Neural progenitor cell (in vitro differentiated cells): ENCODE results near the gene MUC12. TPM values are rescaled to one million over a fixed set of nuclear protein-coding genes. Genes with fewer than 3 reads are reported as not detected.

Experiments used
- DNase-seq: peaks from one replicate; pipeline ENCODE4 v3.0.0-alpha.2; 2016; ENCODE audit warnings: low spot score
- H2AFZ ChIP-seq: fragments of 200-600 bp; sonication (generic); replicated peaks from 2 replicates; pipeline ENCODE4 v1.6.1; 2016; ENCODE audit warnings: antibody characterized with exemption
- H3F3A ChIP-seq: fragments of 200-600 bp; sonication (generic); 2 replicates; pipeline ENCODE4 v1.6.1; 2016; ENCODE audit warnings: antibody characterized with exemption, low read depth
- H3K27ac ChIP-seq: fragments of 200-600 bp; sonication (generic); 2 replicates; pipeline ENCODE4 v1.5.1; 2016; ENCODE audit warnings: mild to moderate bottlenecking
- H3K27me3 ChIP-seq: fragments of 200-600 bp; sonication (generic); 2 replicates; pipeline ENCODE4 v1.6.1; 2016; ENCODE audit warnings: mild to moderate bottlenecking, moderate library complexity
- H3K36me3 ChIP-seq: fragments of 200-600 bp; sonication (generic); 2 replicates; pipeline ENCODE4 v1.5.1; 2016
- H3K4me1 ChIP-seq: fragments of 200-600 bp; sonication (generic); 2 replicates; pipeline ENCODE4 v1.6.1; 2016; ENCODE audit warnings: mixed run types
- H3K4me2 ChIP-seq: fragments of 200-600 bp; sonication (generic); 2 replicates; pipeline ENCODE4 v1.6.1; 2016
- H3K4me3 ChIP-seq: fragments of 200-600 bp; sonication (generic); 2 replicates; pipeline ENCODE4 v1.5.1; 2016
- H3K79me2 ChIP-seq: fragments of 200-600 bp; sonication (generic); 2 replicates; pipeline ENCODE4 v1.6.1; 2016; ENCODE audit warnings: low read depth
- H3K9ac ChIP-seq: fragments of 200-600 bp; sonication (generic); 2 replicates; pipeline ENCODE4 v1.6.1; 2016
- H3K9me3 ChIP-seq: fragments of 200-600 bp; sonication (generic); 2 replicates; pipeline ENCODE4 v1.5.1; 2016; ENCODE audit warnings: low read depth
- H4K20me1 ChIP-seq: fragments of 200-600 bp; sonication (generic); 2 replicates; pipeline ENCODE4 v1.6.1; 2016; ENCODE audit warnings: low read depth
- H3K27ac Mint-ChIP-seq: 3 replicates; pipeline ENCODE4 v1.8.0; 2021; ENCODE audit warnings: mixed read lengths
- H3K27me3 Mint-ChIP-seq: 2 replicates; pipeline ENCODE4 v1.8.0; 2022; ENCODE audit warnings: low read depth, mild to moderate bottlenecking, inconsistent platforms, moderate library complexity, mixed read lengths; ENCODE audit not compliant: insufficient read depth
- H3K36me3 Mint-ChIP-seq: 3 replicates; pipeline ENCODE4 v1.8.0; 2021; ENCODE audit warnings: mixed read lengths
- H3K4me1 Mint-ChIP-seq: 3 replicates; pipeline ENCODE4 v1.8.0; 2021; ENCODE audit warnings: mixed read lengths
- H3K4me3 Mint-ChIP-seq: 3 replicates; pipeline ENCODE4 v1.8.0; 2021; ENCODE audit warnings: mild to moderate bottlenecking, moderate library complexity, mixed read lengths
- H3K9me3 Mint-ChIP-seq: 3 replicates; pipeline ENCODE4 v1.8.0; 2020; ENCODE audit warnings: mixed read lengths
- EZH2 ChIP-seq: fragments of 200-600 bp; sonication (generic); IDR thresholded peaks from 2 replicates; pipeline ENCODE4 v1.6.1; 2017; ENCODE audit warnings: antibody characterized with exemption, mild to moderate bottlenecking, moderate library complexity
- EZH2phosphoT487 ChIP-seq: fragments of 200-600 bp; sonication (generic); IDR thresholded peaks from 2 replicates; pipeline ENCODE4 v1.6.1; 2017; ENCODE audit warnings: antibody characterized with exemption
- total RNA-seq: library from RNA; depleted of rRNA; stranded (reverse); fragments of >200 nt; gene quantifications from 2 replicates; pipeline ENCODE4 v1.2.3, GENCODE V29; 2015; ENCODE audit warnings: low replicate concordance
- TF ChIP-seq, protein P1 (sequence below): fragments of 200-600 bp; sonication (generic); IDR thresholded peaks from 2 replicates; pipeline ENCODE4 v1.5.1; 2017; ENCODE audit warnings: antibody characterized with exemption, mild to moderate bottlenecking

Gene MUC12
- total RNA-seq, 1 donor from 2014 or later: not detected

DNA sequence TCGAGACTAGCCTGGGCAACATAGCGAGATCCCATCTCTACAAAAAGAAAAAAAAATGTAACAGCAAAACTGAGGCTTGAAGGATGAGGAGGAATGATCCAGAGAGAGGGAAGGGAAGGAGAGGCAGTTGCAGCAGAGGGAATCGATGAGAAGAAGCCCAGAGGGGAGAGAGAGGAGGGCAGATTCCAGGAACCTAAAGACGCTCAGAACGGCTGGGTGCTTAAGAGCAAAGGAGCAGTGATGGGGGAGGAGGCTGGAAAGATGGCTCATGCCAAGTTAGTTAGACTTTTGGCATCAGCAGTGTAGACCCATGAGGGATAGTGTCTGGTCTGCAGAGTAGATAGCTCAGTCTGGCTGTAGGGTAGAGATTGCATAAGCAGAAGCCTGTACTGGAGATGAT lies 40.3 kb downstream of the MUC12 start:
- no peak for DNase-seq
- H3K9me3 Mint-ChIP-seq: no peaks in the 10 kb centered on the region
- Histone ChIP-seq H2AFZ (no peak overlapping the region), H3K4me2 (no peak overlapping the region), H3K9me3 (no peaks in the 10 kb centered on the region), H3K36me3 (no peaks in the 10 kb centered on the region), H3K4me1 (no peaks in the 10 kb centered on the region), H3K4me3 (no peak overlapping the region), H4K20me1 (no peaks in the 10 kb centered on the region), H3K27me3 (no peaks in the 10 kb centered on the region), H3K79me2 (no peaks in the 10 kb centered on the region), H3K9ac (no peak overlapping the region), H3K27ac (no peak overlapping the region), H3F3A (no peaks in the 10 kb centered on the region)
- peaks cover 3% of the 10 kb centered on the region for H3K36me3 Mint-ChIP-seq
- peak overlapping the region; percentile 22 for H3K27ac Mint-ChIP-seq
- TF ChIP-seq EZH2phosphoT487 (no peak), EZH2 (no peak)
- TF ChIP-seq, protein P1, sequence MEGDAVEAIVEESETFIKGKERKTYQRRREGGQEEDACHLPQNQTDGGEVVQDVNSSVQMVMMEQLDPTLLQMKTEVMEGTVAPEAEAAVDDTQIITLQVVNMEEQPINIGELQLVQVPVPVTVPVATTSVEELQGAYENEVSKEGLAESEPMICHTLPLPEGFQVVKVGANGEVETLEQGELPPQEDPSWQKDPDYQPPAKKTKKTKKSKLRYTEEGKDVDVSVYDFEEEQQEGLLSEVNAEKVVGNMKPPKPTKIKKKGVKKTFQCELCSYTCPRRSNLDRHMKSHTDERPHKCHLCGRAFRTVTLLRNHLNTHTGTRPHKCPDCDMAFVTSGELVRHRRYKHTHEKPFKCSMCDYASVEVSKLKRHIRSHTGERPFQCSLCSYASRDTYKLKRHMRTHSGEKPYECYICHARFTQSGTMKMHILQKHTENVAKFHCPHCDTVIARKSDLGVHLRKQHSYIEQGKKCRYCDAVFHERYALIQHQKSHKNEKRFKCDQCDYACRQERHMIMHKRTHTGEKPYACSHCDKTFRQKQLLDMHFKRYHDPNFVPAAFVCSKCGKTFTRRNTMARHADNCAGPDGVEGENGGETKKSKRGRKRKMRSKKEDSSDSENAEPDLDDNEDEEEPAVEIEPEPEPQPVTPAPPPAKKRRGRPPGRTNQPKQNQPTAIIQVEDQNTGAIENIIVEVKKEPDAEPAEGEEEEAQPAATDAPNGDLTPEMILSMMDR: no peak
- H3K27me3 Mint-ChIP-seq: peaks cover 7% of the 10 kb centered on the region
- peaks cover 2% of the 10 kb centered on the region for H3K4me1 Mint-ChIP-seq
- H3K4me3 Mint-ChIP-seq: no peak overlapping the region

- no peak overlapping the region for H3K4me3 ChIP-seq
- no peaks in the 10 kb centered on the region for H3F3A ChIP-seq
- Mint-ChIP-seq H3K4me1 (peaks cover 16% of the 10 kb centered on the region), H3K27ac (no peak overlapping the region), H3K36me3 (peaks cover 3% of the 10 kb centered on the region), H3K4me3 (no peak overlapping the region), H3K9me3 (no peaks in the 10 kb centered on the region), H3K27me3 (peaks cover 9% of the 10 kb centered on the region)
- H3K27ac ChIP-seq: no peak overlapping the region
- no peaks in the 10 kb centered on the region for H3K79me2 ChIP-seq
- H3K9me3 ChIP-seq: no peaks in the 10 kb centered on the region
- H3K9ac ChIP-seq: no peak overlapping the region
- DNase-seq: no peak
- TF ChIP-seq EZH2phosphoT487 (no peak), EZH2 (no peak)
- TF ChIP-seq, protein P1: no peak
- H3K4me1 ChIP-seq: peaks cover 5% of the 10 kb centered on the region
- no peak overlapping the region for H3K4me2 ChIP-seq
- H3K27me3 ChIP-seq: no peaks in the 10 kb centered on the region
- H2AFZ ChIP-seq: no peak overlapping the region
- H3K36me3 ChIP-seq: no peaks in the 10 kb centered on the region
- H4K20me1 ChIP-seq: no peaks in the 10 kb centered on the region
Observed at GRCh38 chr7:101012931-101013330, 43.6 kb downstream of the MUC12 start.

DNA sequence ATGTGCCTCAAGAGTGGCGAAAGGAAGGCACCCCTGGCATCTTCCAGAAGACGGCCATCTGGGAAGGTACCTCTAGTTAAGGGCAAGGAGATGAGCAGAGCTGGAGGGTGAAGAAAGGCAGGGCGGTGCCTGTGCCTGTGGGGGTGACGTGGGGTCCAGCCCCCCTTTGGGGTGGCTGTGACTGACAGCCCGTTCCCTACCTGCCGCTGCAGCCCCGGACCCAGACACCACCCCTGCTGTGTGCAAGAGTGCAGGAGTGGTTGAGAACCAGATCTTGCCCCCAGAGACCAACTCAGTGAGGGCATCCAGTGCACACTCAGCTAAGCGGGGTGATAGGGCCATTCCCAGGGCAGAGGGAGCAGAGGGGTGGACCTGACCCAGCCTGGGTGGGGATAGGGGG lies 46.3 kb downstream of the MUC12 start:
- H3K27ac Mint-ChIP-seq: peak overlapping the region; percentile 76
- Histone ChIP-seq H3K4me2 (no peak overlapping the region), H3K4me3 (no peak overlapping the region), H3K9ac (no peak overlapping the region), H3K4me1 (peaks cover 14% of the 10 kb centered on the region), H4K20me1 (no peaks in the 10 kb centered on the region), H3K27me3 (no peaks in the 10 kb centered on the region), H2AFZ (no peak overlapping the region), H3K36me3 (no peaks in the 10 kb centered on the region), H3K9me3 (no peaks in the 10 kb centered on the region), H3K27ac (no peak overlapping the region), H3F3A (peaks cover 7% of the 10 kb centered on the region), H3K79me2 (no peaks in the 10 kb centered on the region)
- TF ChIP-seq EZH2phosphoT487: no peak
- TF ChIP-seq, protein P1: no peak
- TF ChIP-seq EZH2: no peak
- DNase-seq: no peak
- H3K36me3 Mint-ChIP-seq: peaks cover 3% of the 10 kb centered on the region
- peaks cover 9% of the 10 kb centered on the region for H3K27me3 Mint-ChIP-seq
- H3K4me1 Mint-ChIP-seq: peaks cover 23% of the 10 kb centered on the region
- peak overlapping the region; percentile 67 for H3K4me3 Mint-ChIP-seq
- no peaks in the 10 kb centered on the region for H3K9me3 Mint-ChIP-seq
